Neural cell (in vitro differentiated cells): Measurements from ENCODE around the gene CSH2. TPM values are rescaled to one million over a fixed set of nuclear protein-coding genes. Genes with fewer than 3 reads are reported as not detected.

Source experiments
- H2AFZ ChIP-seq: fragments of 200-600, 300-800 bp; sonication (generic), shearing (Covaris generic); 2 replicates; pipeline ENCODE4 v1.6.0; 2014; ENCODE audit warnings: low read depth, mild to moderate bottlenecking, antibody characterized with exemption, low read length, moderate library complexity
- H3F3A ChIP-seq: fragments of 200-600 bp; shearing (Covaris generic); 2 replicates; pipeline ENCODE4 v1.6.1; 2016; ENCODE audit warnings: mild to moderate bottlenecking, moderate library complexity, mixed read lengths, antibody characterized with exemption, low read length; ENCODE audit not compliant: insufficient read depth, poor library complexity, severe bottlenecking
- H3K27ac ChIP-seq: fragments of 200-600, 300-800 bp; sonication (generic), shearing (Covaris generic); 2 replicates; pipeline ENCODE4 v1.5.1; 2014; ENCODE audit warnings: mild to moderate bottlenecking, low read length, moderate library complexity
- H3K27me3 ChIP-seq: fragments of 300-800, 200-600 bp; sonication (generic), shearing (Covaris generic); 2 replicates; pipeline ENCODE4 v1.6.0; 2014; ENCODE audit warnings: mild to moderate bottlenecking, low read depth, low read length, moderate library complexity; ENCODE audit not compliant: insufficient read depth
- H3K36me3 ChIP-seq: fragments of 300-800, 200-600 bp; sonication (generic), shearing (Covaris generic); 2 replicates; pipeline ENCODE4 v1.5.1; 2014; ENCODE audit warnings: mild to moderate bottlenecking, antibody characterized with exemption, low read length, moderate library complexity; ENCODE audit not compliant: insufficient read depth
- H3K4me2 ChIP-seq: fragments of 300-800, 200-600 bp; sonication (generic), shearing (Covaris generic); 2 replicates; pipeline ENCODE4 v1.6.0; 2014; ENCODE audit warnings: mild to moderate bottlenecking, low read length
- H3K4me3 ChIP-seq: fragments of 300-800, 200-600 bp; sonication (generic), shearing (Covaris generic); 2 replicates; pipeline ENCODE4 v1.5.1; 2014; ENCODE audit warnings: mild to moderate bottlenecking, low read length, moderate library complexity
- H3K79me2 ChIP-seq: fragments of 200-600 bp; shearing (Covaris generic); replicated peaks from 2 replicates; pipeline ENCODE4 v1.6.0; 2014; ENCODE audit warnings: mild to moderate bottlenecking, low read length, moderate library complexity; ENCODE audit not compliant: insufficient read depth
- H3K9ac ChIP-seq: fragments of 300-800, 200-600 bp; sonication (generic), shearing (Covaris generic); 2 replicates; pipeline ENCODE4 v1.6.1; 2016; ENCODE audit warnings: mild to moderate bottlenecking, low read length, mixed read lengths
- H3K9me2 ChIP-seq: fragments of 200-600 bp; shearing (Covaris generic); 2 replicates; pipeline ENCODE4 v1.6.1; 2016; ENCODE audit warnings: mild to moderate bottlenecking, low read length, mixed read lengths; ENCODE audit not compliant: insufficient read depth
- H3K9me3 ChIP-seq: fragments of 200-600, 300-800 bp; sonication (generic), shearing (Covaris generic); 2 replicates; pipeline ENCODE4 v1.6.1; 2016; ENCODE audit warnings: mild to moderate bottlenecking, mixed run types, low read length, moderate library complexity, mixed read lengths
- H4K20me1 ChIP-seq: fragments of 200-600 bp; shearing (Covaris generic); 2 replicates; pipeline ENCODE4 v1.6.1; 2016; ENCODE audit warnings: mild to moderate bottlenecking, mixed run types; ENCODE audit not compliant: insufficient read depth
- EP300 ChIP-seq: fragments of 450-650 bp; conservative IDR thresholded peaks from 2 replicates; pipeline ENCODE4 v1.6.1; 2014; ENCODE audit warnings: antibody characterized with exemption, mild to moderate bottlenecking, moderate library complexity; ENCODE audit not compliant: poor library complexity, severe bottlenecking
- EZH2 ChIP-seq: fragments of 200-600, 300-800 bp; shearing (Covaris generic), sonication (generic); IDR thresholded peaks from 2 replicates; pipeline ENCODE4 v1.6.1; 2014; ENCODE audit warnings: antibody characterized with exemption, low read length, borderline replicate concordance, mild to moderate bottlenecking; ENCODE audit not compliant: insufficient read depth, poor library complexity, severe bottlenecking
- MXI1 ChIP-seq: fragments of 450-650 bp; conservative IDR thresholded peaks from 2 replicates; pipeline ENCODE4 v1.6.1; 2014; ENCODE audit warnings: antibody characterized with exemption, mild to moderate bottlenecking; ENCODE audit not compliant: poor library complexity, severe bottlenecking
- POLR2AphosphoS5 ChIP-seq: IDR thresholded peaks from 2 replicates; pipeline ENCODE4 v1.6.1; 2012
- RAD21 ChIP-seq: fragments of 450-650 bp; conservative IDR thresholded peaks from 2 replicates; pipeline ENCODE4 v1.6.1; 2014; ENCODE audit warnings: antibody characterized with exemption, mild to moderate bottlenecking, moderate library complexity
- SMC3 ChIP-seq: fragments of 450-650 bp; conservative IDR thresholded peaks from 2 replicates; pipeline ENCODE4 v1.6.1; 2014; ENCODE audit warnings: antibody characterized with exemption, mild to moderate bottlenecking, moderate library complexity; ENCODE audit not compliant: poor library complexity
- TAF1 ChIP-seq: IDR thresholded peaks from 2 replicates; pipeline ENCODE4 v1.6.1; 2012; ENCODE audit warnings: low read depth
- polyA plus RNA-seq: library from polyadenylated mRNA; depleted of rRNA; stranded (reverse); fragments of >200 nt; gene quantifications from 2 replicates; pipeline ENCODE4 v1.2.3, GENCODE V29; 2014
- TF ChIP-seq, protein P1 (sequence below): IDR thresholded peaks from 2 replicates; pipeline ENCODE4 v1.6.1; 2012; ENCODE audit warnings: borderline replicate concordance
- TF ChIP-seq, protein P2 (sequence below): fragments of 450-650 bp; IDR thresholded peaks from 2 replicates; pipeline ENCODE4 v1.5.1; 2014; ENCODE audit warnings: antibody characterized with exemption, mild to moderate bottlenecking, moderate library complexity; ENCODE audit not compliant: poor library complexity, severe bottlenecking

The CSH2 gene
- polyA plus RNA-seq, 1 donor from 2014 or later, result not detected

DNA sequence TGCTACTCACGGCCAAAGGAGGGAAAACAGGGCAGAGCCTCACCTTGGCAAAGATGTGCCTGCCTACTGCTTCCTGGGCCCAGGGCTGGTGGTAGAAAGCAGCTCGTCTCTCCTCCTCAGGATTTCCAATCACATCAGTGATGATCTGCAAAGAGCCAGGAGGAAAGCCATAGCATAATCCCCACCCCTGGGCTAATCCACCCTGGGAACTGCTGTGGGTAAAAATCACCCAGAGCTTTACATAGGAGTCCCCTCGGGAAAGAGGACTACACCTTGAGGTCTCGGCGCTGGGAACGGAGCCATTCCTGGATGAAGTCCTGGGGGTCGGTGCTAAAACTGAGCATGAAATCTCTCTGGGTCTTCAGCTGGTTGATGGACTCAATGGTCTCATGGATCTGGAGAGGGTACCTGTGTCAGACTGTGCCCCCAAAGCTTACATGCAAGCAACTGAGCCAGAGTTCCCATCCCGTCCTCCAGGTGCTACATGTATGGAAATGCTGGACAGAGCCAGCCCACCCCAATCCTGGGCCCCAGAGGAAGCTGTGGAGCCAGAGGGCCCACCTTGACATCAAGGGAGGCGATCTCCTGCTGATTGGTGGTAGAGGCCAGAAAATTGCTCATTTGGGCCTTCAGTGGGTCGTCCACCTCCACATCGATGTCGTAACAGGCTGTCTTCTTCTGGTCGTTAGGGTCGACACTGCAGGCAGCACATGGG is 40.3 kb downstream of the CSH2 start:
- Histone ChIP-seq H3F3A (peaks cover 1% of the 10 kb centered on the region), H3K9me2 (no peaks in the 10 kb centered on the region), H3K9ac (no peak overlapping the region), H2AFZ (no peak overlapping the region), H3K9me3 (no peaks in the 10 kb centered on the region), H3K4me2 (no peak overlapping the region), H3K27me3 (no peaks in the 10 kb centered on the region), H4K20me1 (no peaks in the 10 kb centered on the region), H3K4me3 (no peak overlapping the region), H3K79me2 (peaks cover 15% of the 10 kb centered on the region), H3K27ac (no peak overlapping the region), H3K36me3 (no peaks in the 10 kb centered on the region)
- TF ChIP-seq TAF1, result no peak
- no peak for TF ChIP-seq EZH2
- TF ChIP-seq, protein P1, sequence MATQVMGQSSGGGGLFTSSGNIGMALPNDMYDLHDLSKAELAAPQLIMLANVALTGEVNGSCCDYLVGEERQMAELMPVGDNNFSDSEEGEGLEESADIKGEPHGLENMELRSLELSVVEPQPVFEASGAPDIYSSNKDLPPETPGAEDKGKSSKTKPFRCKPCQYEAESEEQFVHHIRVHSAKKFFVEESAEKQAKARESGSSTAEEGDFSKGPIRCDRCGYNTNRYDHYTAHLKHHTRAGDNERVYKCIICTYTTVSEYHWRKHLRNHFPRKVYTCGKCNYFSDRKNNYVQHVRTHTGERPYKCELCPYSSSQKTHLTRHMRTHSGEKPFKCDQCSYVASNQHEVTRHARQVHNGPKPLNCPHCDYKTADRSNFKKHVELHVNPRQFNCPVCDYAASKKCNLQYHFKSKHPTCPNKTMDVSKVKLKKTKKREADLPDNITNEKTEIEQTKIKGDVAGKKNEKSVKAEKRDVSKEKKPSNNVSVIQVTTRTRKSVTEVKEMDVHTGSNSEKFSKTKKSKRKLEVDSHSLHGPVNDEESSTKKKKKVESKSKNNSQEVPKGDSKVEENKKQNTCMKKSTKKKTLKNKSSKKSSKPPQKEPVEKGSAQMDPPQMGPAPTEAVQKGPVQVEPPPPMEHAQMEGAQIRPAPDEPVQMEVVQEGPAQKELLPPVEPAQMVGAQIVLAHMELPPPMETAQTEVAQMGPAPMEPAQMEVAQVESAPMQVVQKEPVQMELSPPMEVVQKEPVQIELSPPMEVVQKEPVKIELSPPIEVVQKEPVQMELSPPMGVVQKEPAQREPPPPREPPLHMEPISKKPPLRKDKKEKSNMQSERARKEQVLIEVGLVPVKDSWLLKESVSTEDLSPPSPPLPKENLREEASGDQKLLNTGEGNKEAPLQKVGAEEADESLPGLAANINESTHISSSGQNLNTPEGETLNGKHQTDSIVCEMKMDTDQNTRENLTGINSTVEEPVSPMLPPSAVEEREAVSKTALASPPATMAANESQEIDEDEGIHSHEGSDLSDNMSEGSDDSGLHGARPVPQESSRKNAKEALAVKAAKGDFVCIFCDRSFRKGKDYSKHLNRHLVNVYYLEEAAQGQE, result no peak
- TF ChIP-seq EP300, result no peak
- TF ChIP-seq RAD21, result no peak
- TF ChIP-seq, protein P2, sequence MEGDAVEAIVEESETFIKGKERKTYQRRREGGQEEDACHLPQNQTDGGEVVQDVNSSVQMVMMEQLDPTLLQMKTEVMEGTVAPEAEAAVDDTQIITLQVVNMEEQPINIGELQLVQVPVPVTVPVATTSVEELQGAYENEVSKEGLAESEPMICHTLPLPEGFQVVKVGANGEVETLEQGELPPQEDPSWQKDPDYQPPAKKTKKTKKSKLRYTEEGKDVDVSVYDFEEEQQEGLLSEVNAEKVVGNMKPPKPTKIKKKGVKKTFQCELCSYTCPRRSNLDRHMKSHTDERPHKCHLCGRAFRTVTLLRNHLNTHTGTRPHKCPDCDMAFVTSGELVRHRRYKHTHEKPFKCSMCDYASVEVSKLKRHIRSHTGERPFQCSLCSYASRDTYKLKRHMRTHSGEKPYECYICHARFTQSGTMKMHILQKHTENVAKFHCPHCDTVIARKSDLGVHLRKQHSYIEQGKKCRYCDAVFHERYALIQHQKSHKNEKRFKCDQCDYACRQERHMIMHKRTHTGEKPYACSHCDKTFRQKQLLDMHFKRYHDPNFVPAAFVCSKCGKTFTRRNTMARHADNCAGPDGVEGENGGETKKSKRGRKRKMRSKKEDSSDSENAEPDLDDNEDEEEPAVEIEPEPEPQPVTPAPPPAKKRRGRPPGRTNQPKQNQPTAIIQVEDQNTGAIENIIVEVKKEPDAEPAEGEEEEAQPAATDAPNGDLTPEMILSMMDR, result no peak

DNA sequence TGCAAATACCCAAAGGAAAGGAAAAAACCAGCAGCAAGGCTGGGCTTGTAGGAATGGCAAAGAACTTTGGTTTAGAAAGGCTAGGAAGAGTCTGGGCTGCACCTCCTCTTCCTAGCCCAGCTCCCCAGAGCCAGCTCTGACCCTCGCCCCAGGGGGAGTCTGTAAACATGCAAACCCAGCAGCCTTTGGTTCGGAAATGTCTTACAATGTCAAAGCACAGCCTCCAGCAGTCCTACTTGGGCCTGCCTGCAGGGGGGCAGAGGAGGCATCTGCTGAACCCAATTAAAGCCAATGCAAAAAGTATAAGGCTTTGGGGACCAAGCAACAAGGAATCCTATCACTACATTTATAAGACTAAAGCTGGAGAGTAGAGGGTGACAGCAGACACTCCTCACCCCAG is 41.0 kb downstream of the CSH2 start:
- H3K4me2 ChIP-seq, result no peak overlapping the region
- H4K20me1 ChIP-seq, result no peaks in the 10 kb centered on the region

More for the DNA sequence above, 41.0 kb downstream of the CSH2 start:
- H3K27me3 ChIP-seq, result no peaks in the 10 kb centered on the region
- no peak overlapping the region for H3K9ac ChIP-seq
- H3K9me3 ChIP-seq, result no peaks in the 10 kb centered on the region
- TF ChIP-seq, protein P1, result no peak
- TF ChIP-seq SMC3 (no peak), RAD21 (no peak), EP300 (no peak), POLR2AphosphoS5 (no peak), TAF1 (no peak), EZH2 (no peak), MXI1 (no peak)
- TF ChIP-seq, protein P2, result no peak
- H3K79me2 ChIP-seq, result peaks cover 21% of the 10 kb centered on the region
- H3K27ac ChIP-seq, result no peak overlapping the region
- peaks cover 4% of the 10 kb centered on the region for H3F3A ChIP-seq
- no peak overlapping the region for H2AFZ ChIP-seq
- H3K9me2 ChIP-seq, result no peaks in the 10 kb centered on the region
- H3K36me3 ChIP-seq, result no peaks in the 10 kb centered on the region
- H3K4me3 ChIP-seq, result no peak overlapping the region
